SK-N-SH treated with all-trans-retinoic acid at 6 μM for 48 hours (cell line): Measurements from ENCODE around the gene CHAF1A.

Source experiments
- ATAC-seq: fragments of 200-7000 bp; cut with Tn5 transposase; 3 replicates; pipeline ENCODE4 v1.9.1; 2020; ENCODE audit warnings: mild to moderate bottlenecking, moderate library complexity
- ARNTL ChIP-seq: fragments of 450-650 bp; formaldehyde crosslinking; IDR thresholded peaks from 2 replicates; pipeline ENCODE4 v1.5.0; 2020; ENCODE audit warnings: low read depth, mild to moderate bottlenecking, moderate library complexity, borderline replicate concordance
- BACH2 ChIP-seq: fragments of 250-450 bp; sonication (Bioruptor Pico); IDR thresholded peaks from 2 replicates; pipeline ENCODE4 v1.9.0; 2021; ENCODE audit warnings: mild to moderate bottlenecking, borderline replicate concordance
- CSDC2 ChIP-seq: fragments of 250-450 bp; sonication (Bioruptor Pico); IDR thresholded peaks from 2 replicates; pipeline ENCODE4 v1.5.0; 2020; ENCODE audit warnings: mild to moderate bottlenecking, moderate library complexity
- ESRRG ChIP-seq: fragments of 250-450 bp; sonication (Bioruptor Pico); IDR thresholded peaks from 2 replicates; pipeline ENCODE4 v1.6.1; 2021; ENCODE audit warnings: mild to moderate bottlenecking
- GLIS3 ChIP-seq: fragments of 250-450 bp; sonication (Bioruptor Pico); IDR thresholded peaks from 2 replicates; pipeline ENCODE4 v1.5.0; 2020; ENCODE audit warnings: mild to moderate bottlenecking, moderate library complexity
- ISL1 ChIP-seq: fragments of 250-450 bp; sonication (Bioruptor Pico); IDR thresholded peaks from 2 replicates; pipeline ENCODE4 v2.1.2; 2022; ENCODE audit warnings: mild to moderate bottlenecking, moderate library complexity
- OSR1 ChIP-seq: fragments of 250-450 bp; sonication (Bioruptor Pico); IDR thresholded peaks from 2 replicates; pipeline ENCODE4 v1.8.0; 2022; ENCODE audit warnings: moderate library complexity, mild to moderate bottlenecking, inconsistent platforms
- PPARA ChIP-seq: fragments of 250-450 bp; sonication (Bioruptor Pico); IDR thresholded peaks from 2 replicates; pipeline ENCODE4 v1.5.0; 2020; ENCODE audit warnings: mild to moderate bottlenecking, borderline replicate concordance
- RARB ChIP-seq: fragments of 250-450 bp; sonication (Bioruptor Pico); IDR thresholded peaks from 2 replicates; pipeline ENCODE4 v1.8.0; 2021; ENCODE audit warnings: mild to moderate bottlenecking, moderate library complexity
- SNAI2 ChIP-seq: fragments of 250-450 bp; sonication (Bioruptor Pico); IDR thresholded peaks from 2 replicates; pipeline ENCODE4 v1.5.0; 2020; ENCODE audit warnings: mild to moderate bottlenecking, moderate library complexity
- TCF4 ChIP-seq: fragments of 250-450 bp; sonication (Bioruptor Pico); IDR thresholded peaks from 2 replicates; pipeline ENCODE4 v1.8.0; 2021; ENCODE audit warnings: mild to moderate bottlenecking, moderate library complexity, borderline replicate concordance
- TOX ChIP-seq: fragments of 250-450 bp; sonication (Bioruptor Pico); IDR thresholded peaks from 2 replicates; pipeline ENCODE4 v1.8.0; 2021; ENCODE audit warnings: mild to moderate bottlenecking, moderate library complexity, borderline replicate concordance
- ZFP3 ChIP-seq: fragments of 250-450 bp; sonication (Bioruptor Pico); IDR thresholded peaks from 2 replicates; pipeline ENCODE4 v1.5.0; 2020; ENCODE audit warnings: mild to moderate bottlenecking, moderate library complexity
- ZFP30 ChIP-seq: fragments of 450-650 bp; formaldehyde crosslinking; IDR thresholded peaks from 2 replicates; pipeline ENCODE4 v1.5.0; 2022; ENCODE audit warnings: mild to moderate bottlenecking, moderate library complexity
- ZNF565 ChIP-seq: fragments of 450-650 bp; formaldehyde crosslinking; conservative IDR thresholded peaks from 2 replicates; pipeline ENCODE4 v1.5.0; 2020; ENCODE audit warnings: low read depth, mild to moderate bottlenecking, moderate library complexity
- ZNF70 ChIP-seq: fragments of 450-650 bp; formaldehyde crosslinking; IDR thresholded peaks from 2 replicates; pipeline ENCODE4 v1.5.0; 2020; ENCODE audit warnings: mild to moderate bottlenecking, moderate library complexity
- ZNF8 ChIP-seq: fragments of 450-650 bp; formaldehyde crosslinking; IDR thresholded peaks from 2 replicates; pipeline ENCODE4 v1.5.0; 2020; ENCODE audit warnings: mild to moderate bottlenecking, moderate library complexity
- TF ChIP-seq, protein P1 (sequence below): fragments of 250-450 bp; sonication (Bioruptor Pico); IDR thresholded peaks from 2 replicates; pipeline ENCODE4 v1.8.0; 2020; ENCODE audit warnings: mild to moderate bottlenecking, moderate library complexity, borderline replicate concordance
- TF ChIP-seq, protein P2 (sequence below): fragments of 250-450 bp; sonication (Bioruptor Pico); IDR thresholded peaks from 2 replicates; pipeline ENCODE4 v1.8.0; 2021; ENCODE audit warnings: low read depth, mild to moderate bottlenecking, moderate library complexity, borderline replicate concordance
- TF ChIP-seq, protein P3 (sequence below): fragments of 250-450 bp; sonication (Bioruptor Pico); IDR thresholded peaks from 2 replicates; pipeline ENCODE4 v1.5.0; 2020; ENCODE audit warnings: mild to moderate bottlenecking, moderate library complexity
- TF ChIP-seq, protein P4 (sequence below): fragments of 250-450 bp; sonication (Bioruptor Pico); IDR thresholded peaks from 2 replicates; pipeline ENCODE4 v1.5.1; 2020; ENCODE audit warnings: low read depth, mild to moderate bottlenecking, moderate library complexity

Gene CHAF1A

DNA sequence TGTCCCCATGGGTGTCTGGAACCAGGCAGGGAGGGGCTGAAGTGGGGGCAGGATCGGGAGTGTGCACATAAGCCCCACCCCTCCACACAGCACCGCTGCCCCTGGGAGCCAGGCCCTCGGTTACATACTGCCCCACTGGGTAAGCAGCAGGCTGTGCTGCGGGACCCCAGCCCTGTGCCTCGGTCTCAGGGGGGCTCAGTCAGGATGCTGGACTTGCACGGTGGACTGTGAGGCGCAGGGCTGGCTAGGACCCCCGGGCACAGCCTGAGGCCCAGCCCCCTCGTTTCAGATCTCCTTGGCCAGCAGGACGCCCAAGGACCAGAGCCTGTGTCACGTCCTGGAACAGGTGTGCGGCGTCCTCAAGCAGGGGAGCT lies 42.8 kb upstream of the CHAF1A start:
- ATAC-seq, result no peak
- TF ChIP-seq SNAI2 (CRISPR knock-in tag), result no peak
- TF ChIP-seq ESRRG (CRISPR knock-in tag), result no peak
- TF ChIP-seq, protein P1, sequence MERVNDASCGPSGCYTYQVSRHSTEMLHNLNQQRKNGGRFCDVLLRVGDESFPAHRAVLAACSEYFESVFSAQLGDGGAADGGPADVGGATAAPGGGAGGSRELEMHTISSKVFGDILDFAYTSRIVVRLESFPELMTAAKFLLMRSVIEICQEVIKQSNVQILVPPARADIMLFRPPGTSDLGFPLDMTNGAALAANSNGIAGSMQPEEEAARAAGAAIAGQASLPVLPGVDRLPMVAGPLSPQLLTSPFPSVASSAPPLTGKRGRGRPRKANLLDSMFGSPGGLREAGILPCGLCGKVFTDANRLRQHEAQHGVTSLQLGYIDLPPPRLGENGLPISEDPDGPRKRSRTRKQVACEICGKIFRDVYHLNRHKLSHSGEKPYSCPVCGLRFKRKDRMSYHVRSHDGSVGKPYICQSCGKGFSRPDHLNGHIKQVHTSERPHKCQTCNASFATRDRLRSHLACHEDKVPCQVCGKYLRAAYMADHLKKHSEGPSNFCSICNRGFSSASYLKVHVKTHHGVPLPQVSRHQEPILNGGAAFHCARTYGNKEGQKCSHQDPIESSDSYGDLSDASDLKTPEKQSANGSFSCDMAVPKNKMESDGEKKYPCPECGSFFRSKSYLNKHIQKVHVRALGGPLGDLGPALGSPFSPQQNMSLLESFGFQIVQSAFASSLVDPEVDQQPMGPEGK, result no peak
- TF ChIP-seq PPARA (CRISPR knock-in tag), result no peak
- TF ChIP-seq, protein P2, sequence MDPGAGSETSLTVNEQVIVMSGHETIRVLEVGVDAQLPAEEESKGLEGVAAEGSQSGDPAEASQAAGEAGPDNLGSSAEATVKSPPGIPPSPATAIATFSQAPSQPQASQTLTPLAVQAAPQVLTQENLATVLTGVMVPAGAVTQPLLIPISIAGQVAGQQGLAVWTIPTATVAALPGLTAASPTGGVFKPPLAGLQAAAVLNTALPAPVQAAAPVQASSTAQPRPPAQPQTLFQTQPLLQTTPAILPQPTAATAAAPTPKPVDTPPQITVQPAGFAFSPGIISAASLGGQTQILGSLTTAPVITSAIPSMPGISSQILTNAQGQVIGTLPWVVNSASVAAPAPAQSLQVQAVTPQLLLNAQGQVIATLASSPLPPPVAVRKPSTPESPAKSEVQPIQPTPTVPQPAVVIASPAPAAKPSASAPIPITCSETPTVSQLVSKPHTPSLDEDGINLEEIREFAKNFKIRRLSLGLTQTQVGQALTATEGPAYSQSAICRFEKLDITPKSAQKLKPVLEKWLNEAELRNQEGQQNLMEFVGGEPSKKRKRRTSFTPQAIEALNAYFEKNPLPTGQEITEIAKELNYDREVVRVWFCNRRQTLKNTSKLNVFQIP (CRISPR knock-in tag), result no peak
- TF ChIP-seq RARB (CRISPR knock-in tag), result no peak
- TF ChIP-seq CSDC2 (CRISPR knock-in tag), result no peak
- no peak for TF ChIP-seq GLIS3 (CRISPR knock-in tag)
- no peak for TF ChIP-seq ZFP30
- TF ChIP-seq TOX (CRISPR knock-in tag), result no peak
- TF ChIP-seq ISL1 (CRISPR knock-in tag), result no peak
- TF ChIP-seq ZNF8, result no peak
- TF ChIP-seq ZNF70, result no peak
- TF ChIP-seq BACH2 (CRISPR knock-in tag), result no peak
- no peak for TF ChIP-seq ZNF565 (CRISPR knock-in tag)
- no peak for TF ChIP-seq OSR1 (CRISPR knock-in tag)

DNA sequence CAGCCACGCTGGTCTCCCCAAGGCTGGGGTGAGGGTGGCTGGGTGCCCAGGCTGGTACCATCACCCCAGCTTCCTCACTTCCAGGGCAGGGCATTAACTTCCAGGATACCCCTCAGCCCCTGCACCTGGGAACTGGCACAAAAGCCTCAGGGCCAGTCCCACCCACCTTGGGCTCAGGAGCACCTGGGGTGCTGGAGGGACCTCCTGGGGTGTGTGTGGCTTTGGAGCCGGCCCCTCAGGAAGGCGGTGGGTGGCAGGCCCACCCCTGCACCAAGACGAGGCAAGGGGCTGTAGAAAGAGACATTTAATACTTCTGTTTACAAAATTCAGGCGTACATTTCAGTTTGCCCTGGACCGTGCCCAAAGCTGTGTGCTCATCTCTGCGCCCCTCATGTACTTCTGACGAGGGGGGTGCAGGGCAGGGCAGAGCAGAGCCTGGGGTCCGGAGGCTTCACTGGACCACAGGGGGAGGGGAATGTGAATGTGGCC lies 42.3 kb upstream of the CHAF1A start:
- TF ChIP-seq ZFP30 (no peak), ARNTL (CRISPR knock-in tag) (no peak), ISL1 (CRISPR knock-in tag) (no peak), PPARA (CRISPR knock-in tag) (no peak), ZFP3 (no peak), OSR1 (CRISPR knock-in tag) (no peak), TOX (CRISPR knock-in tag) (no peak), RARB (CRISPR knock-in tag) (no peak), ZNF70 (no peak)
- ATAC-seq, result no peak

DNA sequence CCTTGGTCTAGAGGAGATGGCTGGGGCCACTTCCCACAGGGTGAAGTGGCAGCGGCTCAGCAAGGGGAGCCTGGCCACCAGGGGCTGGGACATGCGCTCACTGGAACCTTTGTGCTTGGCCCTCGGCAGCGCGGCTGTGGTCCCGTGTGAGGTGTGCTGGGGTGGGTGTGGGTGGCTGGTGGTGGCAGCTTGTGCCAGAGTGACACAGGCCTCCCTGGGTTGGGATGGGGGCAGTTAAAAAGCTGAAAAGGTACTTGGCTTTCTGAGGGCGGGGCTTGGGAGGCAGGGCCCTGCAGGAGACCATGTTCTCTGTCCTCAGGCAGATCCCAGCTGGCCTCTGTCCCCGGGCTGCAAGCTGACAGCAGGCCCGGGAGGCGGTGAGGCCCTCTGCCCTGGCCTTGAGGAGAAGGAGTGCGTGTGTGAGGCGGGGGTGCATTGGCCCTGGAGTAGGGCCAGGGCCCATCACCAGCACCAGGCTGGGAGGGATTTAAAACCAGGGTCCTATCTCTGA lies 41.7 kb upstream of the CHAF1A start:
- no peak for TF ChIP-seq ESRRG (CRISPR knock-in tag)
- no peak for TF ChIP-seq RARB (CRISPR knock-in tag)
- TF ChIP-seq TCF4, result no peak
- TF ChIP-seq, protein P3, sequence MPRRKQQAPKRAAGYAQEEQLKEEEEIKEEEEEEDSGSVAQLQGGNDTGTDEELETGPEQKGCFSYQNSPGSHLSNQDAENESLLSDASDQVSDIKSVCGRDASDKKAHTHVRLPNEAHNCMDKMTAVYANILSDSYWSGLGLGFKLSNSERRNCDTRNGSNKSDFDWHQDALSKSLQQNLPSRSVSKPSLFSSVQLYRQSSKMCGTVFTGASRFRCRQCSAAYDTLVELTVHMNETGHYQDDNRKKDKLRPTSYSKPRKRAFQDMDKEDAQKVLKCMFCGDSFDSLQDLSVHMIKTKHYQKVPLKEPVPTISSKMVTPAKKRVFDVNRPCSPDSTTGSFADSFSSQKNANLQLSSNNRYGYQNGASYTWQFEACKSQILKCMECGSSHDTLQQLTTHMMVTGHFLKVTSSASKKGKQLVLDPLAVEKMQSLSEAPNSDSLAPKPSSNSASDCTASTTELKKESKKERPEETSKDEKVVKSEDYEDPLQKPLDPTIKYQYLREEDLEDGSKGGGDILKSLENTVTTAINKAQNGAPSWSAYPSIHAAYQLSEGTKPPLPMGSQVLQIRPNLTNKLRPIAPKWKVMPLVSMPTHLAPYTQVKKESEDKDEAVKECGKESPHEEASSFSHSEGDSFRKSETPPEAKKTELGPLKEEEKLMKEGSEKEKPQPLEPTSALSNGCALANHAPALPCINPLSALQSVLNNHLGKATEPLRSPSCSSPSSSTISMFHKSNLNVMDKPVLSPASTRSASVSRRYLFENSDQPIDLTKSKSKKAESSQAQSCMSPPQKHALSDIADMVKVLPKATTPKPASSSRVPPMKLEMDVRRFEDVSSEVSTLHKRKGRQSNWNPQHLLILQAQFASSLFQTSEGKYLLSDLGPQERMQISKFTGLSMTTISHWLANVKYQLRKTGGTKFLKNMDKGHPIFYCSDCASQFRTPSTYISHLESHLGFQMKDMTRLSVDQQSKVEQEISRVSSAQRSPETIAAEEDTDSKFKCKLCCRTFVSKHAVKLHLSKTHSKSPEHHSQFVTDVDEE, result no peak
- TF ChIP-seq ZNF8, result no peak
- no peak for TF ChIP-seq PPARA (CRISPR knock-in tag)
- TF ChIP-seq ZFP30, result no peak
- TF ChIP-seq ZNF565 (CRISPR knock-in tag), result no peak
- TF ChIP-seq TOX (CRISPR knock-in tag), result no peak
- no peak for TF ChIP-seq ZNF70
- no peak for TF ChIP-seq SNAI2 (CRISPR knock-in tag)
- TF ChIP-seq ZFP3, result no peak
- TF ChIP-seq ARNTL (CRISPR knock-in tag), result no peak
- TF ChIP-seq, protein P4, sequence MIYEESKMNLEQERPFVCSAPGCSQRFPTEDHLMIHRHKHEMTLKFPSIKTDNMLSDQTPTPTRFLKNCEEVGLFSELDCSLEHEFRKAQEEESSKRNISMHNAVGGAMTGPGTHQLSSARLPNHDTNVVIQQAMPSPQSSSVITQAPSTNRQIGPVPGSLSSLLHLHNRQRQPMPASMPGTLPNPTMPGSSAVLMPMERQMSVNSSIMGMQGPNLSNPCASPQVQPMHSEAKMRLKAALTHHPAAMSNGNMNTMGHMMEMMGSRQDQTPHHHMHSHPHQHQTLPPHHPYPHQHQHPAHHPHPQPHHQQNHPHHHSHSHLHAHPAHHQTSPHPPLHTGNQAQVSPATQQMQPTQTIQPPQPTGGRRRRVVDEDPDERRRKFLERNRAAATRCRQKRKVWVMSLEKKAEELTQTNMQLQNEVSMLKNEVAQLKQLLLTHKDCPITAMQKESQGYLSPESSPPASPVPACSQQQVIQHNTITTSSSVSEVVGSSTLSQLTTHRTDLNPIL (CRISPR knock-in tag), result no peak
- ATAC-seq, result no peak
